Fibroblast of lung (primary cell): ENCODE data around the gene CPSF7.

Experiments used
- EZH2 ChIP-seq: IDR thresholded peaks from 2 replicates; pipeline ENCODE4 v1.5.1; 2012; ENCODE audit warnings: low read length, control low read depth, mild to moderate bottlenecking; ENCODE audit errors: missing control alignments
- TF ChIP-seq, protein P1 (sequence below), 2 donors: IDR thresholded peaks in 1 of 2; conservative IDR thresholded peaks in 1 of 2; 1 replicate in 1 of 2; 2 replicates in 1 of 2; pipeline ENCODE4 v1.5.1; 2011 to 2012; ENCODE audit warnings: low read length in 2 of 2, control low read depth in 1 of 2, inconsistent platforms in 1 of 2, low read depth in 1 of 2, mild to moderate bottlenecking in 1 of 2

DNA sequence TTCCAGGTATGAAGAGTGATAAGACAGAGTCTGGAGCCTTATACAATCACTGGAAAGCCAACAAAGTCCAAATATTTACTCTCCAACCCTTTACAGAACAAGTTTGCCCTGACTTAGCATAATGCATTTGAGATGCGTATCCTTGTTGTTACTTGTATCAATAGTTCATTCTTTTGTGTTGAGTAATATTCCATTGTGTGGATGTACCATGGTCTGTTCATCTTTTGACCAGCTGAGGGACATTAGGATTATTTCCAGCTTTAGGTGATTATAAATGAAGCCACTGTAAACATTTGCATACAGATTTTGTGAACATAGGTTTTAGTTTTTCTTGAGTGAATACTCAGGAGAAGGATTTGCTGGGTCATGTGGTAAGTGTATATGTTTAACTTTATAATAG lies 9.8 kb upstream of the CPSF7 start:
- TF ChIP-seq, protein P1, sequence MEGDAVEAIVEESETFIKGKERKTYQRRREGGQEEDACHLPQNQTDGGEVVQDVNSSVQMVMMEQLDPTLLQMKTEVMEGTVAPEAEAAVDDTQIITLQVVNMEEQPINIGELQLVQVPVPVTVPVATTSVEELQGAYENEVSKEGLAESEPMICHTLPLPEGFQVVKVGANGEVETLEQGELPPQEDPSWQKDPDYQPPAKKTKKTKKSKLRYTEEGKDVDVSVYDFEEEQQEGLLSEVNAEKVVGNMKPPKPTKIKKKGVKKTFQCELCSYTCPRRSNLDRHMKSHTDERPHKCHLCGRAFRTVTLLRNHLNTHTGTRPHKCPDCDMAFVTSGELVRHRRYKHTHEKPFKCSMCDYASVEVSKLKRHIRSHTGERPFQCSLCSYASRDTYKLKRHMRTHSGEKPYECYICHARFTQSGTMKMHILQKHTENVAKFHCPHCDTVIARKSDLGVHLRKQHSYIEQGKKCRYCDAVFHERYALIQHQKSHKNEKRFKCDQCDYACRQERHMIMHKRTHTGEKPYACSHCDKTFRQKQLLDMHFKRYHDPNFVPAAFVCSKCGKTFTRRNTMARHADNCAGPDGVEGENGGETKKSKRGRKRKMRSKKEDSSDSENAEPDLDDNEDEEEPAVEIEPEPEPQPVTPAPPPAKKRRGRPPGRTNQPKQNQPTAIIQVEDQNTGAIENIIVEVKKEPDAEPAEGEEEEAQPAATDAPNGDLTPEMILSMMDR (conservative IDR thresholded peaks at IDR 0.05 in 1 of 2, IDR thresholded peaks at IDR 0.05 in 1 of 2; ENCODE audit: low read depth in 1 of 2, low read length in 2 of 2), result no peak
- no peak for TF ChIP-seq EZH2
